ENCODE measurements around the gene OR10A7.
"Not testable (repeated sequence)": the region's sequence is repeated elsewhere in the genome, so short reads cannot be mapped to it uniquely, and the experiment has no call there.

Gene OR10A7

GRCh38 chr12:55220725-55221124, at the start of gene OR10A7:
Gene OR10A7, plus strand, starts transcription at chr12:55221025. Its CDS starts 0 bp downstream, at chr12:55221025.
- no peak for DNase-seq
- intact Hi-C loops (cut with DNase I) = no loop called here

GRCh38 chr12:55171445-55171844, 49.4 kb upstream of the OR10A7 start:
- intact Hi-C loops (cut with DNase I) = no loop called here
- DNase-seq = no peak

- intact Hi-C loops (cut with DNase I); DNase-seq: not testable (repeated sequence)
These were observed 49.0 kb upstream of the OR10A7 start for GRCh38 chr12:55171846-55172245.

- DNase-seq = no peak
- intact Hi-C loops (cut with DNase I) = no loop called here
These were observed 48.1 kb upstream of the OR10A7 start for GRCh38 chr12:55172686-55173085.

GRCh38 chr12:55173456-55173855, 47.4 kb upstream of the OR10A7 start:
- intact Hi-C loops (cut with DNase I) = no loop called here
- no peak for DNase-seq

GRCh38 chr12:55188573-55188972, 32.3 kb upstream of the OR10A7 start:
- intact Hi-C loops (cut with DNase I) = loop anchor here (5.0 kb wide), 1 partner anchor 429 kb away; no protein-coding TSS in a partner anchor
- DNase-seq = no peak

- DNase-seq = peak in 25 of 42 donors; percentile 8 to 81 (median 48)
- intact Hi-C loops (cut with DNase I) = loop anchor here (5.0 kb wide), 1 partner anchor 428 kb away; no protein-coding TSS in a partner anchor
These were observed 31.8 kb upstream of the OR10A7 start for GRCh38 chr12:55188974-55189556.

GRCh38 chr12:55194382-55194781, 26.4 kb upstream of the OR10A7 start:
- intact Hi-C loops (cut with DNase I) = no loop called here
- no peak for DNase-seq

- intact Hi-C loops (cut with DNase I) = no loop called here
- DNase-seq = no peak
These were observed 5.7 kb downstream of the OR10A7 start for GRCh38 chr12:55226523-55226922.

- no peak for DNase-seq
- intact Hi-C loops (cut with DNase I) = no loop called here
These were observed 6.8 kb downstream of the OR10A7 start for GRCh38 chr12:55227643-55228042.

- intact Hi-C loops (cut with DNase I) = no loop called here
- no peak for DNase-seq
These were observed 23.5 kb downstream of the OR10A7 start, which contains the start of gene OR6C74 for GRCh38 chr12:55244309-55244708. Gene OR6C74, plus strand, starts transcription at chr12:55244609. Its CDS starts 2,679 bp downstream, at chr12:55247288.

GRCh38 chr12:55246159-55246558, 25.3 kb downstream of the OR10A7 start:
- DNase-seq = no peak
- intact Hi-C loops (cut with DNase I) = no loop called here

- DNase-seq = no peak
- intact Hi-C loops (cut with DNase I) = no loop called here
These were observed 30.1 kb downstream of the OR10A7 start for GRCh38 chr12:55250944-55251343.

- intact Hi-C loops (cut with DNase I) = no loop called here
- no peak for DNase-seq
These were observed 32.5 kb downstream of the OR10A7 start for GRCh38 chr12:55253281-55253680.

GRCh38 chr12:55256831-55257230, 36.0 kb downstream of the OR10A7 start:
- intact Hi-C loops (cut with DNase I) = no loop called here
- no peak for DNase-seq

GRCh38 chr12:55258303-55258702, 37.5 kb downstream of the OR10A7 start:
- intact Hi-C loops (cut with DNase I) = no loop called here
- no peak for DNase-seq

All from head of caudate nucleus (tissue), 42 donors.